8988T (cell line): ENCODE results near the gene TMSB10.
"Not testable (repeated sequence)": the region's sequence is repeated elsewhere in the genome, so short reads cannot be mapped to it uniquely, and the experiment has no call there.

Experiments
- DNase-seq: peaks from one replicate; pipeline ENCODE4 v3.0.0; 2011

Gene TMSB10

DNA sequence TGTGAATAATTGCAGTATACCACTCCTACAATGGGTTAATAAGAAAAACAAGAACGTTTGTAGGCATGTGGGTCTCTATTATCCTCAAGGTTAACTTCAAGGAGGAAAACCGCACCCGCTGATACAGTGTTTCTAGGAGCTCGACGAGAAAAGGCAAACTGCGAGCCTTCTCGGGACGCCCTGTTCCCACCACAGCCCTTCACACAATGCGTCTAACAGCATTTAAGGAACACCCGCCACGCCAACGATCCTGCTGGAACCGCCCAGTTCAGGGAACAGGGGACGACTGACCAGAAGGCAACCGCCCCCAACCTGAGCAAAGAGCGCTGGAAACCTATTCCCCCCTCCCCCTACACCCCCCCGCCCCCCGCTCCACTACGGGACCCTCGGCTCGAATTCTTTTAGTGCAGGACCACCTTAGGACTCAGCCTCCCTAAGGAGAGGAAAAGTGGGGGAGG is 710 bp upstream of the TMSB10 start:
- no peak for DNase-seq

DNA sequence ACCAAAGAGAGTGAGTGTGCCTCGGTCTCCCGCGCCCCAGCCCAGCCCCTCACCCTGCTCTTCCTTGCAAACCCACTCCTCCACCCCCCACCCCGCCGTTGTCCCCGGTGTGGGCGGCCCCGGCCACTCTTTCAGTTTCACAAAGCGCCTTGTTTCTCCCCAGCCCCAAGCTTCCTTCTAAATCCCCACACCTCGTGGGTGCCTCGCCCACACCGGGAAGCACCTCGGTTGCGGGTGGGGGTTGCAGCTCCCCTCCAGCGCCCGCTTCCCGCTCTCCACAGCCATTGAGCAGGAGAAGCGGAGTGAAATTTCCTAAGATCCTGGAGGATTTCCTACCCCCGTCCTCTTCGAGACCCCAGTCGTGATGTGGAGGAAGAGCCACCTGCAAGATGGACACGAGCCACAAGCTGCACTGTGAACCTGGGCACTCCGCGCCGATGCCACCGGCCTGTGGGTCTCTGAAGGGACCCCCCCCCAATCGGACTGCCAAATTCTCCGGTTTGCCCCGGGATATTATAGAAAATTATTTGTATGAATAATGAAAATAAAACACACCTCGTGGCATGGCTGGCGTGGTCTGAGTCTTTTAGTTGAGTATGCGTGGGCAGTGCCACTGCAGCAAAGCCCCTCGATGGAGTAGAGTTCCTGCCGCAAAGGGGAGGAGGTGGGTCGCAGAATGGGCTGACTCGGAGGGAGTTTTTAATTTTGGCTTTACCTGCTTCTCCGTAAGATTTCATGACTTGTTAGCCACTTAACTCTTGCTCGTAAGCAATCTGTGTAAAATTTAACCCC is 848 bp downstream of the TMSB10 start:
- DNase-seq: no peak

DNA sequence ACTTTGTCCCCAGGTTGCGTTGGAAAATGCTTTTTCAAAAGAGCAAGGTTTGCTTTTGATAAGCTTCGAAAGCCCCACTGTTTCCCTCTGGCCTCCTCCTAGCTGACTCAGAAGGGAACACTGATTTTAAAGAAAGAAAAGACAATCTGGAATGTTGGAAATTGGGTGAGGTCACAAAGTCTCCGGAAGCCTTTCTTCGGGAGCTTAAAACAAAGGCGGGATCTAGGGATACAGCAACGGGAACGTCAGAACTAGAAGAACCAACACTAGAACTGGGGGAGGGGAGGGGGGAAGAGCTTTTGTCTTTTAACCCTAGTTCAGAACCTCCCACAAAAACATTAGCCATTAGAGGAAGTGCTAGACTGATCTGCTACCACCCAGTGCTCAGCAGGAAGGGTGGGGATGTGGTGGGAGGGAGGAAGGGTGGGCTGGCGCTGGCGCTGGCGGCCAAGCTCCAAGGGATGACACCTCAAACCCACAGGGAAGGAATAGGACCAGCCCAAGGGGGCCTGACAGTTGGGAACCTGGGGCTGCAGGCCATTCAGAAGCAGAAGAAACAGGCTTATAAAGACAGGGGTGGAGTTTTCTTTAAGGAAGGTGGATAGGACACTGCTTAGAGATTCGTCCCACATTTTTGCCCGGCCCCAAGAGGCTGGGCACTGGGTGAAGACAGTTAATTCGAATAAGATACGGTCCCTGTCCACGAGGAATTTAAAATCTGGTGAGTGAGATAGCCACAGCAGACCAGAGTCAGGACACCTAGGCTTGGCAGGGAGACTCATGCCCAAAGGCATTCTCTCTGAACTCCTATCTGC is 1.7 kb downstream of the TMSB10 start:
- DNase-seq: peak; percentile 57

DNA sequence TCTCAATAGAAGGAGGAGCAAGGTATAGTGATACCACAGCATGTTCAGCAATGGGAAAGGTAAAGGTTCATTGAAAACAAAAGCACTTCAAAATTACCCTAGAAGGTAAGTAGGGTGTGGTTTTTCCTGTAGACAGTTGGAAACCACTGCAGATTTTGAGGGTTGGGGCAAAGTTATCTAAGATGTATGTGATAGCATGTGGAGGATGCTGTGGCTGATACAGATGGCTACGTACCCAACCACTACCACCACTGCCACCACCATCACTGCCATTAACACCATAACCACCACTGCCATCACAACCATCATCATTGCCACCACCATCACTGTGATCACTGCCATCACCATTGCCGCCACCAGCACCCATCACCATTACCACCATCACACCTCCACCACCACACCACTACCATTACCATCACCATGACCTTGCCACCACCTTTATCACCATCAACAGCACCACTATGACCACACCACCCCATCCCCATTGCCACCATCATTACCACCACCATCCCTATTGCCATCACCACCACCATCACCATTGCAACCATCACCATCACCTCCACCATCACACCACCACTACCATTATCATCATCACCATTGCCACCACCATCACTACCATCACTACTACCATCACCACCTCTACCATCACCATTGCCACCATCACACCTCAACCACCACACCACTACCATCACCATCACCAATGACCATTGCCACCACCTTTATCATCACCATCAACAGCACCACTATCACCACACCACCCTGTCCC is 3.7 kb downstream of the TMSB10 start:
- no peak for DNase-seq

DNA sequence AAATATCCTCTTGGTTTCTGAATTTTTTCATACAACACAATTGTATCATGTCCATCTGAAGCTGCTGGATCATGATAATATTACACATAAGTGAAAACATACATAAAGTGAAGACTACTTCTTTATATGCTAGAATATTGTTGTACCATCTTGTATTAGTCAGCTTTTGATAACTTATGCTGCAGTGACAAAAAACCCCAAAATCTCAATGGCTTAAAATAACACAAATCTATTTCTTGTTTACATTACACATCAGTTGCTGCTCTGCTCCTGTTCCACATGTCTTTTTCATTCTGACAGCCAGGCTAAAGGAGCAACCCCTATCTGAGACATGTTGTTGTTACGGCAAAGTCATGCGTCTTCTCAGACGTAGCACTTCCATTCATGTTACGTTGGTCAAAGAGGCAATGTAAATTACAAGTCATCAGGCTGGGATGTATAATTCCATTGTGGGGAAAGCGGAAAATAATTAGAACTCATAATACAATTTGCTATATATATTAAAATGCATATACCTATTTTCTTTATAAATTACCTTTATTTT is 5.8 kb downstream of the TMSB10 start:
- DNase-seq: no peak

DNA sequence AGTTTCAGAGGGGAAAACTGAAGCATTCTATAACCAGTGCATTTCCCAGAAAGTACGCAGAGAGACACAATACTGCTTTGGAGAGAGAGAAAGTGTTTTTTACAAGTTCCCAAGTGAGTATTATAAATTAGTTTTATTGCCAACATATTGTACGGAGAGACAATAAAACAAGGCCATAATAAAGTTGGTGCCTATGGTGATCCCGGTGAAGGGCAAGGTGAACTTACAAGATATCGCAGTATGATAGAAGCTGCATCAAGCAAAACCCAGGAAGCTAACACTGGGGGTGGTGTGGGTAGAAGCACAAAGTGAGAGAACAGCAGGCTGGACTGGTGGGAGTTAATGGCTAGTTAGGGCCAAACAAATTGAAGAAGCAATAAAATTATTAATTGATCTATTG is 7.5 kb downstream of the TMSB10 start:
- DNase-seq: no peak

DNA sequence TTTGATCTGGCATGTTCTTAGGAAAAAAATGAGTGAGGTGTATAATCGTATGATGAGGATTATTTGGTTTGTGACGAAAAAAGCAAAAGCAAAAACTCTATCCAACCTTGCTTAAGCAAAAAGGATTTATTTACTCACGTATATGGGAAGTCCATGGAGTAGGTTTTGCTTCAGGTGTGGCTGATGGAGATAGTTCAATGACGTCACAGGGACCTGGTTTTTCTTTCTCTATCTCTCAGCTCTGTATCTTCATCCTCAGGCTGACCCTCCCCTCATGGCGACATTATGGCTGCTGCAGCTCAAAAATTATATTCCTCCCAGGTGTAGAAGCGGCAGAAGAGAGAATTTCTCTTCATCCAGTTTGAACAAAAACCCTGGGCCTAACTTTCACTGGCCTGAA is 8.9 kb downstream of the TMSB10 start:
- DNase-seq: no peak

DNA sequence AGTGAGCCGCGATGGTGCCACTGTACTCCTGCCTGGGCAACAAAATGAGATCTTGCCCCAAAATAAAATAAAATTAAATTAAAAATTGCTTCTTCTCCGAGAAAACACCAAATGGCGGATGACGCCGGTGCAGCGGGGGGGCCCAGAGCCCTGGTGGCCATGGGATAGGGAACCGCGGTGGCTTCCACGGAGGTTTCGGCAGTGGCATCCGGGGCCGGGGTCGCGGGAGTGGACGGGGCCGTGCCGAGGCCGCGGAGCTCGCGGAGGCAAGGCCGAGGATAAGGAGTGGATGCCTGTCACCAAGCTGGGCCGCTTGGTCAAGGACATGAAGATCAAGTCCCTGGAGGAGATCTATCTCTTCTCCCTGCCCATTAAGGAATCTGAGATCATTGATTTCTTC is 10.2 kb downstream of the TMSB10 start:
- DNase-seq: not testable (repeated sequence)

DNA sequence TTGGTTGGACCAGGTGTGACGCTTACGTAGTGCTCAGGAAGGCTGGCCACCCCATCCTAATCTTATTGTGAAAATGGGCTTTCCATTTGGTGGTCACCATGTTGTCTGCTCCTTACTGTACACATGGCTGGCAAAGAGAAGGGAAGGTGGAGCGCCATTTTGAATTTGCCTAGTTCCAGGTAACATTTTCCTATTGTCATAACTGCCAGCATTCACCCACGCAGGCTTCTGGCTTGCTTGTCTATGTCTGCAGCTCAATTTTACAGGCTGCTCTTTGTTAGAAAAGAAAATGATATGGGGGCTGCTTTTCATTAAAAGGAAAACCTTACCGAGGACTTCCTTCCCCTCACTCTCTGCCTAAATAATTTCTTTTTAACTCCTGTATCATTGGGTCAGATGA is 12.4 kb downstream of the TMSB10 start:
- not testable (repeated sequence) for DNase-seq

DNA sequence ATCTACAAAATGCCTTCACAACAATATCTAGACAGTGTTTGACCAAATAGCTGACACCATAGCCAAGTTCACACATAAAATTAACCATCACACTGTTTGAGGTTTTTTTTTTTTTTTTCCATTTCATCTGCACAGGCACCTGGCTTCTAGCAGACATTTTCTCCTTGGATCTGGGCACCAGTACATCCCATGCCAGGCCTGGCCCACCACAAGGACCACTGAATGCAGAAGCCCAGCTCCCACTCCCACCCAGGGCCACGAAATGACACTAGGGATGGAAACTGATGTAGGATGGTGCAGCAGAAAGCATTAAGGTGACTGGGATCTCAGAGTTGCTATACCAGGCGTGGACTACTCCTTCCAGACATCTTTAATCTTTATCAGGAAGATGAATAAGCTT is 13.0 kb downstream of the TMSB10 start:
- DNase-seq: no peak

DNA sequence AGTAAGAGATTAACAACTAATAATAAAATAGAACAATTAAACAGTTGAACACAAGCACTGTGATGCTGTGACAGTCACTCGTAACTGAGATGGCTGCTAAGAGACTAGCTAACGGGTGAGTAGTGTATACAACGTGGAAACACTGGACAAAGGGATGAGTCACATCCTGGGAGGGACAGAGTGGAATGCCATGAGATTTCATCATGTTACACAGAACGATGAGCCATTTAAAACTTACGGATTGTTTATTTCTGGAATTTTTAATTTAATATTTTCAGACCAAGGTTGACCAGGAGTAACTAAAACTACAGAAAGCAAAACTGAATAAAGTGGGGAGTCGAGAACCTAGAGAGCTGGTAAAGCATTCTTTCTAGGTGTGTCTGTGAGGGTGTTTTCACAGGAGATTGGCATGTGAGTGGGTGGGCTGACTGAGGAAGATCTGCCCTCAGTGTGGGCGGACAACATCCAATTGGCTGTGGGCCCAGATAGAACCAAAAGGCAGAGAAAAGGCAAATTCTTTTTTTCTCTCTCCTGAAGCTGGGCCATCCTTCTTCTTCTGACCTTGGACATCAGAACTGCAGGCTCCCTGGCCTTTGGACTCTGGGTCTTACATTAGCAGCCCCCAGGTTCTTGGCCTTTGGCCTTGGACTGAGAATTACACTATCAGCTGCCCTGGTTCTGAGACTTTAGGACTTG is 14.6 kb downstream of the TMSB10 start:
- peak; percentile 49 for DNase-seq

DNA sequence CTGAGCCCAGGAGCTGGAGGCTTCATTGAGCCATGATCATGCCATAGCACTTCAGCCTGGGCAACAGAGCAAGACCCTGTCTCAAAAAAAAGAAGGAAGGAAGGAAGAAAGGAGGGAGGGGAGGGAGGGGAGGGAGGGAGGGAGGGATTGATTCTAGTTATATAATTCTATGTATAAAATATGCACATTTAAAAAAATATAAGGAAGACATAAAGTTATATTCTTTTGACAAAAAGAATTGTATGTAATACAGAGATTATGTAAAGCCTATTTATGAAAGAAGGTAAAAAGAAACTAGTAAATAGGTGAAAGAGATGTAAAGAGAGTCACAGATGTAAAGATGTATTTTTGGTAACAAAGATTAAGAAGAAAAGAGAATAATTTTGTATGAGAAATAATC is 17.6 kb downstream of the TMSB10 start:
- no peak for DNase-seq

DNA sequence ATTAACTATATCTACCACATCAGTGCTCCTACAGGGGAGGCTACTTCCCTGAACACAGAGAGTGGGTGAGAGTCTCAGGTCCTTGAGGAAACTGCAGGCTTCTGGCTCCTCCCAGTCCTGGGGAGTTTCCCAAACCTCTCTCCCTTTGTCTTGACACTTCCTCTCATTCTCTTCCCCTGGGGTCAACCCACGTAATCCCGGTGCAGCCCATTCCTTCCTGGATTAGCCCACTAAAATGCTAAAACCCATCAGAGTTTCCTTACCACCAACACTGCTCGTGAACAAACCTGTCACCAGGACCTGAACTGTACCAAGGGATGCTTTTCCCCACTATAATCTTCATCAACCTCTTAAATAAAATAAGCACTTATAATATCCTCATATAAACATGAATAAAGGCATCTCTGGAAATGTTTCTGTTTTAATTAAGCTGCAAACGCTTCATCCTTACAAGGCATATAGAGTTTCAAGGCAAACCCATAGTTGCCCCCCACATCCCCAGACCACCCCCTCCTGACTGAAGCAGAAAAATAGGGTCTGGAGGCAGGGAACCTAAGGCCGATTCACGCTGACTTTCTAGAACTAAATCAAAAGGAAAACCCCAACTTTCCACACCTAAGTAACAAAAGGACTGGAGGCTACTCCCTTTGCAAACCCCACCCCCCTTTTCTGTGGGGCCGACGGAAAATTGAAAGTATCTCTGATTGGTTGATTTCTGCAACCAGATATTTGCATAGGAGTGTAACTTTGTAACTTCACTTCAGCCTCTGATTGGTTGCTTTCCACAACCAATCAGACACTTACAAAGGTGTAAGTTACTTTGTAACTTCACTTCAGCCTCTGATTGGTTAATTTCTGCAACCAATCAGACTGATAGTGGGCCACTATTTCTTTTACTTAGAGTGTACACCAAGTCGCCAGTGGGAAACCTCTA is 19.0 kb downstream of the TMSB10 start:
- no peak for DNase-seq

DNA sequence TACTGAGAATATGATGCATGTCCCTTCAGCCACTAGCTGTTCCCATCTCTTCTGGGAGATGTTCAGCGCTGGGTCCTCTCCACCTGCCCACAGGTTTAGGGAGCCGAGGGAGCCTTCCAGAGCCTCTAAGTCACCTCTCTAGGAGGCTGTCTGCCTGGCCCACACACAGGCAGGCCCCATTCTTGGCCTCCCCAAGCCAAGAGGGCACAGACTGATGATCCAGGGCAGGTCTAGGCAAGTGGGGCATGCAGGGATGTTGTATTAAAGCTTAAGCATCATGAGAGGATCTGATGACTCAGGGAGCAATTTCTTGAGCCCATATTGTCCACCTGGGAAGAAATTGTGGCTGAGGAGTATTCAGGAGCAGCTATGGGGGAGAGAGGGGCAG is 19.9 kb downstream of the TMSB10 start:
- no peak for DNase-seq

DNA sequence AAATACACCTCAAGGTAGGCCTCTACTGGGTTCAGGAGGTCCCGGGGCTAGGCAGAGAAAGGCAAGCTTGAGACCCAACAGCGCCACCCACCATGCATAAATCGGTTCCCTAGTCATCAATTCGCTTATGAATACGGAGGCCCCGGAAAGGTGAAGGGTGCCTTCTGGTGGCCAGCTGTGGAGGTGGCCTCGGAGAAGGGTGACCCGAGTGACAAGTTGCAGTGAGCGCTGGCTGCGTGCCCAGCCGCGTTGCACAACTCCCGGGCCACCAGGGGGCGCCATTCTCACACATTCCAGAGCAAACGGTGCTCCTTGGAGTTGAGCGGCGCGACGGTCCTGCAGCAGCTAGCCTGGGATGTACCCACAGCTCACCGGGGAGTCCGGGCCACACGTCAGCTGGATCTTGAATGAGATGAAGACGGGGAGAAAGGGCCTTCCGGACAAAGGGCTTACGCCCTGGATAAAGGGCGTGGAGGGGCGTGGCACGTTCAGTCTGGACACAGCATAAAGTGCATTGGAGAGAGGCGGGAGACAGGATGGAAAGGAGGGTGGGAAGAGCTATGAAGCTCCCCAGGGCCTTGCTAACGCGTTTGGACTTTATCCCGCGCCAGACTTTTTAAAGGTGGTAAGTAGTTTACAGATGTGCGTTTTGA is 20.4 kb downstream of the TMSB10 start:
- no peak for DNase-seq

DNA sequence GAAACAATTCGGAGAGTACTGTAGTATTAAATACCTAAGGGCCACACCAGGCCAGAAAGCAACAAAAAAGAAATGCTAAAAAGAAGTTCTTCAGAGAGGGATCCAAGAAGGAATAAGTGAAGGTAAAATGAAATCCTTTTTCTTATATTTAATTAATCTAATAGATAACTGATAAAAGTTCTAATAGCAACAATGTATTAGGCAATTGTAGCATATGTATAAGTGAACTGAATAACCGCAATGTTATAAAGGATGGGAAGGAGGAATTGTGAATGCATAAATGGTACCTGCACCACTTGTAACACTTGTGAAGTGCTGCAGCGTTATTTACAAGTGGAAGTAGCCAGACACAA is 21.8 kb downstream of the TMSB10 start:
- DNase-seq: no peak

DNA sequence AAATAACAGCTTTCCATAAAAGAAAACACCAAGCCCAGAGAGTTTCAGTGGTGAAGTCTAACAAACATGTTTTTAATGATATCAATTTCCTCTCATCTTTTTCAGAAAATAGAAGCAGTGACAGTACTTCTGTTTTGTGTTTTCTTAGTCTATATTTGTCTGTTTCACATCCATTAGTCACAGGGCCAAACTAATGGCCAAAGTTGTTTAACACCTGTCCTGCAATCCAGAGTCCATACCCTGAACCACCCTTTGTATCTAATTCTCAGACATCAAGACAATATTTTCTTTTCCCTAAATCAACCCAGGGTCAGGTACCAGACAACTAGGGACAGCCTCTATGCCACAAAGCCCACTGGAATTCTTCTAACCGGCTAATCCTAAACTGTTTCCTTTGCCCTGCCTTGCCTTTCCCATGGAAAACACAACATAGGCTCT is 25.9 kb downstream of the TMSB10 start:
- no peak for DNase-seq

DNA sequence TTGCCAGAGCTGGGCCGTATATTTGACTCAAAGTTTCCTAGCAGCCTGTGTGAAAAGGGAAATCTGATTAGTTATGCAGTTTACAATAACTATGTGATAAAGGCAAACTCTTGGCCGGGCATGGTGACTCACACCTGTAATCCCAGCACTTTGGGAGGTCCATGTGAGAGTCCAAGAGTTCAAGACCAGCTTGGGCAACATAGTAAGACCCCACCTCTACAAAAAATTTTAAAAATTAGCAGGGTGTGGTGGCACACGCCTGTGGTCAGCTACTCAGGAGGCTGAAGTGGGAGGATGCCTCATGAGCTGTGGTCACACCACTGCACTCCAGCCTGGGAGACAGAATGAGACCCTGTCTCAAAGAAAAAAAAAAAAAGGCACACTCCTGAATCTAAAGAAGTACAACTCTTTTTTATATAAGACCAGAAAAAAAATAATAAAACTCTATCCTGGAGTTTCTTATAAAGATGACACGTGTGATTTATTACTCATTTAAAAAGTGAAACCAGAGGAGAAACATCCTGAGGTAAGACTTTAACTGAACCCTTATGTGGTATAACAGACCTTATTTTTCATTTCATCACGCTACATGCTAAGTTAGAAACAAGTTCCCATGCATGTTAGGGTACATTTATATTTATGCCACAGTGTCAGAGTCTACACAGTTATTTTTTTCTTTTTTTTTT is 32.9 kb downstream of the TMSB10 start:
- no peak for DNase-seq

DNA sequence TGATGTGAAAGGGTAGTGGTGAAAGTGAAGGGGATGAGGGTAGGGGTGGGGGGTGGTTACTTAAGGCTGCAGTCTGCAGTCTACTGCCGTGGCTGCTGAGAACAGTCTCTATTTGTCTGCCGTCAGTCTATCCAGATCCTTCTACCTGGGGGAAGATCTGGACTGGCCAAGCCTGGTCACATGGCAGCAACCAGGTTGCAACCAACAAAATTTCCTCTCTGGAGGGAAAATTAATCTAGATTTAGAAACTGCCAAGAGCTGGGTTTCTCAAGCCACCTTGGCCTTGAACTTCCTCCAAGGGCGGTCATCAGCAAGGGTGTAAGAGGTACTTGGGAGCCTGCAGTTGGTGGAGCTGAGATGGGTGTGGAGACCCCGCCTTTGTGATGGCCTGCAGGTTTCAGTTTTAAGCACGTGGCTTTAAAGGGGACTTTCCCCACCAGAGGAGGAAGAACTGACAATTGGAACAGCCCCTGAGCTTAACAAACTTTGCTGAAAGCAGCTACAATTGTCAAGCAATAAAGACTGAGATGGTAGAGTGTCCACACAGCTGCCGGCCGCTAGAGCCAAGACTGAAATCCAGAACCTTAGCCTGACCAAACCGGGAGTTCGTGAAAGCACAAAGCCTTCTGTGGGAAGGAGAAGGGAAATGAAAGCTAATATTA is 34.1 kb downstream of the TMSB10 start:
- no peak for DNase-seq

DNA sequence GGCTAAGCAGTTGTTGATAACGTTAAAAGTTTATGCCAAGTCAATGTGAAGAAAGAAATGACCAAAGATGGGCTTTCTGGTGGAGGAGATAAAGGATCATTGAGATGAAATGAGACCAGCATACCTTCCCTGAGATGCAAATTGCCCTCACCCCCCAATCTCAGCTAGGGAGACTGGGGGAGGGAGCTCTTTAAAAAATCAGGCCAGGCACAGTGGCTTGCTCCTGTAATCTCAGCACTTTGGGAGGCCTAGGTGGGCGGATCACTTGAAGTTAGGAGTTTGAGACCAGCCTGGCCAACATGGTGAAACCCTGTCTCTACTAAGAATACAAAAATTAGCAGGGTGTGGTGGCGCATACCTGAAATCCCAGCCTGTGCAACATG is 34.6 kb downstream of the TMSB10 start:
- DNase-seq: no peak
